ENCODE data around the gene NEIL1.

NEIL1 gene

GRCh38 chr15:75354454-75354853, 7.6 kb downstream of the NEIL1 start:
- H3K36me3 Mint-ChIP-seq (ENCODE audit: insufficient read depth) = peaks cover 26% of the 10 kb centered on the region

GRCh38 chr15:75355369-75355768, 8.5 kb downstream of the NEIL1 start:
- Mint-ChIP-seq H3K27me3 (no peaks in the 10 kb centered on the region), H3K9me3 (peaks cover 0 to 6% of the 10 kb centered on the region in 2 donors), H3K27ac (peak overlapping the region in 1 of 2 donors; percentile 29), H3K36me3 (ENCODE audit: insufficient read depth) (peaks cover 18% of the 10 kb centered on the region), H3K4me1 (ENCODE audit: low read depth in 2 of 2) (peaks cover 7 to 13% of the 10 kb centered on the region in 2 donors), H3K4me3 (no peak overlapping the region)
- DNase-seq (no peak), ATAC-seq (replicated peaks) (no peak)

More at GRCh38 chr15:75354454-75354853, 7.6 kb downstream of the NEIL1 start:
- peaks cover 16 to 21% of the 10 kb centered on the region in 2 donors for H3K4me1 Mint-ChIP-seq (ENCODE audit: low read depth in 2 of 2)
- peaks cover 3 to 12% of the 10 kb centered on the region in 2 donors for H3K9me3 Mint-ChIP-seq
- no peak overlapping the region for H3K4me3 Mint-ChIP-seq
- peak overlapping the region in 1 of 2 donors; percentile 47 for H3K27ac Mint-ChIP-seq
- DNase-seq (no peak), ATAC-seq (replicated peaks) (no peak)
- no peaks in the 10 kb centered on the region for H3K27me3 Mint-ChIP-seq

- no peak for ATAC-seq (replicated peaks)
Observed at GRCh38 chr15:75356006-75356405, 9.2 kb downstream of the NEIL1 start.

GRCh38 chr15:75356517-75356916, 9.7 kb downstream of the NEIL1 start:
- Mint-ChIP-seq H3K36me3 (ENCODE audit: insufficient read depth) (peaks cover 14% of the 10 kb centered on the region), H3K4me1 (ENCODE audit: low read depth in 2 of 2) (peaks cover 0 to 10% of the 10 kb centered on the region in 2 donors), H3K4me3 (no peak overlapping the region), H3K9me3 (no peaks in the 10 kb centered on the region), H3K27ac (no peak overlapping the region), H3K27me3 (no peaks in the 10 kb centered on the region)
- ATAC-seq (replicated peaks) (no peak), DNase-seq (no peak)

More at GRCh38 chr15:75356006-75356405, 9.2 kb downstream of the NEIL1 start:
- no peaks in the 10 kb centered on the region for H3K27me3 Mint-ChIP-seq
- H3K27ac Mint-ChIP-seq = peak overlapping the region in 1 of 2 donors; percentile 29
- no peak for DNase-seq
- H3K9me3 Mint-ChIP-seq = no peaks in the 10 kb centered on the region
- H3K4me1 Mint-ChIP-seq (ENCODE audit: low read depth in 2 of 2) = peaks cover under 1 to 10% of the 10 kb centered on the region in 2 donors
- no peak overlapping the region for H3K4me3 Mint-ChIP-seq
- peaks cover 18% of the 10 kb centered on the region for H3K36me3 Mint-ChIP-seq (ENCODE audit: insufficient read depth)

GRCh38 chr15:75357976-75358673, 11.3 kb downstream of the NEIL1 start:
- peaks cover 14% of the 10 kb centered on the region for H3K36me3 Mint-ChIP-seq (ENCODE audit: insufficient read depth)
- H3K4me3 Mint-ChIP-seq = no peak overlapping the region
- DNase-seq (no peak), ATAC-seq (replicated peaks) (no peak)
- H3K9me3 Mint-ChIP-seq = no peaks in the 10 kb centered on the region
- H3K27ac Mint-ChIP-seq = no peak overlapping the region
- no peaks in the 10 kb centered on the region for H3K27me3 Mint-ChIP-seq
- H3K4me1 Mint-ChIP-seq (ENCODE audit: low read depth in 2 of 2) = peaks cover 0 to 10% of the 10 kb centered on the region in 2 donors

- H3K9me3 Mint-ChIP-seq = no peaks in the 10 kb centered on the region
- peaks cover 20% of the 10 kb centered on the region for H3K36me3 Mint-ChIP-seq (ENCODE audit: insufficient read depth)
- H3K4me3 Mint-ChIP-seq = no peak overlapping the region
- peaks cover 0 to 7% of the 10 kb centered on the region in 2 donors for H3K4me1 Mint-ChIP-seq (ENCODE audit: low read depth in 2 of 2)
- no peaks in the 10 kb centered on the region for H3K27me3 Mint-ChIP-seq
- H3K27ac Mint-ChIP-seq = no peak overlapping the region
- DNase-seq (no peak), ATAC-seq (replicated peaks) (no peak)
Observed at GRCh38 chr15:75358771-75359536, 12.1 kb downstream of the NEIL1 start.

- H3K27ac Mint-ChIP-seq = peak overlapping the region in 1 of 2 donors; percentile 13
- H3K36me3 Mint-ChIP-seq (ENCODE audit: insufficient read depth) = peaks cover 20% of the 10 kb centered on the region
- peaks cover 0 to 6% of the 10 kb centered on the region in 2 donors for H3K4me1 Mint-ChIP-seq (ENCODE audit: low read depth in 2 of 2)
- no peaks in the 10 kb centered on the region for H3K9me3 Mint-ChIP-seq
- ATAC-seq (replicated peaks) (no peak), DNase-seq (no peak)
- no peak overlapping the region for H3K4me3 Mint-ChIP-seq
- no peaks in the 10 kb centered on the region for H3K27me3 Mint-ChIP-seq
Observed at GRCh38 chr15:75359537-75360250, 12.9 kb downstream of the NEIL1 start.

GRCh38 chr15:75360391-75360790, 13.6 kb downstream of the NEIL1 start:
- ATAC-seq (replicated peaks) (no peak), DNase-seq (no peak)
- H3K27me3 Mint-ChIP-seq = no peaks in the 10 kb centered on the region
- peaks cover 0 to 5% of the 10 kb centered on the region in 2 donors for H3K4me1 Mint-ChIP-seq (ENCODE audit: low read depth in 2 of 2)
- peak overlapping the region; percentile 13 to 60 for H3K27ac Mint-ChIP-seq
- H3K36me3 Mint-ChIP-seq (ENCODE audit: insufficient read depth) = peaks cover 21% of the 10 kb centered on the region
- H3K9me3 Mint-ChIP-seq = no peaks in the 10 kb centered on the region
- no peak overlapping the region for H3K4me3 Mint-ChIP-seq

GRCh38 chr15:75360856-75361255, 14.0 kb downstream of the NEIL1 start:
- peak overlapping the region; percentile 13 to 60 for H3K27ac Mint-ChIP-seq
- no peaks in the 10 kb centered on the region for H3K9me3 Mint-ChIP-seq
- H3K4me1 Mint-ChIP-seq (ENCODE audit: low read depth in 2 of 2) = peaks cover 0 to 5% of the 10 kb centered on the region in 2 donors
- H3K27me3 Mint-ChIP-seq = no peaks in the 10 kb centered on the region
- no peak for DNase-seq
- peaks cover 25% of the 10 kb centered on the region for H3K36me3 Mint-ChIP-seq (ENCODE audit: insufficient read depth)
- no peak for ATAC-seq (replicated peaks)
- H3K4me3 Mint-ChIP-seq = no peak overlapping the region

GRCh38 chr15:75361361-75361988, 14.6 kb downstream of the NEIL1 start:
- no peak for DNase-seq
- H3K36me3 Mint-ChIP-seq (ENCODE audit: insufficient read depth) = peaks cover 31% of the 10 kb centered on the region
- H3K27ac Mint-ChIP-seq = peak overlapping the region; percentile 12 to 60

GRCh38 chr15:75361989-75362641, 15.3 kb downstream of the NEIL1 start:
- no peaks in the 10 kb centered on the region for H3K27me3 Mint-ChIP-seq
- H3K27ac Mint-ChIP-seq = no peak overlapping the region
- H3K36me3 Mint-ChIP-seq (ENCODE audit: insufficient read depth) = peaks cover 31% of the 10 kb centered on the region
- ATAC-seq (replicated peaks) = no peak
- H3K9me3 Mint-ChIP-seq = no peaks in the 10 kb centered on the region
- DNase-seq = no peak
- peaks cover 0 to 8% of the 10 kb centered on the region in 2 donors for H3K4me1 Mint-ChIP-seq (ENCODE audit: low read depth in 2 of 2)
- H3K4me3 Mint-ChIP-seq = no peak overlapping the region

More at GRCh38 chr15:75361361-75361988, 14.6 kb downstream of the NEIL1 start:
- no peaks in the 10 kb centered on the region for H3K9me3 Mint-ChIP-seq
- no peaks in the 10 kb centered on the region for H3K27me3 Mint-ChIP-seq
- H3K4me3 Mint-ChIP-seq = no peak overlapping the region
- H3K4me1 Mint-ChIP-seq (ENCODE audit: low read depth in 2 of 2) = peaks cover 0 to 5% of the 10 kb centered on the region in 2 donors
- ATAC-seq (replicated peaks) = no peak

GRCh38 chr15:75362642-75363249, 15.9 kb downstream of the NEIL1 start:
- no peak for ATAC-seq (replicated peaks)
- Mint-ChIP-seq H3K9me3 (no peaks in the 10 kb centered on the region), H3K27me3 (no peaks in the 10 kb centered on the region), H3K36me3 (ENCODE audit: insufficient read depth) (peaks cover 31% of the 10 kb centered on the region), H3K27ac (peak overlapping the region in 1 of 2 donors; percentile 71), H3K4me3 (no peak overlapping the region), H3K4me1 (ENCODE audit: low read depth in 2 of 2) (peaks cover 0 to 12% of the 10 kb centered on the region in 2 donors)
- no peak for DNase-seq
